Erythroblast (primary cell): ENCODE measurements around the gene IL22RA2.

Experiments used
- GATA1 ChIP-seq: IDR thresholded peaks from 2 replicates; pipeline ENCODE4 v1.6.1; 2011; ENCODE audit warnings: low read depth, mild to moderate bottlenecking, control low read depth, low read length, moderate library complexity
- POLR2A ChIP-seq: IDR thresholded peaks from 2 replicates; pipeline ENCODE4 v1.6.1; 2011; ENCODE audit warnings: mild to moderate bottlenecking, low read length

DNA sequence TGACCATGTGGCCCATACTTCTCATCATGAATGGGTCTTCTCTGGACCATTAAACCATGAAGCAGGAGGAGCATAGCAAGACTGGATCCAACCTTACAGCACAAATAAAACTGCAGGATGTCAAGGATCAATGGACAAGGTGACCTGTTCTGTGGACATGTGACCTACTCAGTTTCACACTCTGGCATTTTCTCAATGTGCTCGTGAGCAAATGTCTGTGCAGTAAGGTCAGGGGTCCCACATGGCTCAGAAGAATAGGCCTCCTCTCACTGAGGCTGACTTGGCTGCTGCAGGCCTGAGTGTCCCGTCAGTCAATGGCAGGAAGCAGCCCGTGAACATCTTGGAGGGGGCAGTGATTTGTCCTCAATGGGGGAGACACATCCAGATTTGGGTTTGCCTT is 68.5 kb downstream of the IL22RA2 start:
- TF ChIP-seq POLR2A, result no peak
- TF ChIP-seq GATA1, result no peak
